ENCODE data around the gene TSPAN10. TPM values are rescaled to one million over a fixed set of nuclear protein-coding genes. Genes with fewer than 3 reads are reported as not detected.
A peak's percentile ranks its signal among the peaks of the same experiment; 100 is the strongest.

The TSPAN10 gene
- total and polyA plus RNA-seq, 8 donors = 0.24 to 2.2 (median 1.2) TPM

DNA sequence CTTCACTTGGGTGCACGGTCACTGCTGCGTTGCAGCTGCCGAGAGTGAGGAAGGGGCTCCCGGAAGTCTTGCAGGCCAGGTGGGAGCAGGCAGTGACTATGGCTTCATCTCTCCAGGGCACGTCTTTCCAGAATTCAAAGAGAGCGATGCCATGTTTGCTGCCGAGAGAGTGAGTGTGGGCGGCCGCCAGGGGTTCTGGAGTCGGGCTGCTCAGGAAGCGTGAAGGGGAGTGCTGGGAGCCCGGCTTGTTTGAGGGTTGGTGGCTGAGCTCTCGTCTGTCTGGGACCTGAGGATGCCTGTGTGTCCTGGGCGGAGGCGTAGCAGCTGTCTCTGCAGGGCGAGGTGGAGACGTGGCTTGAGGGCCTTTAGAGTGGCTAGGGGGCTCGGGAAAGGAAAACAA, 53.1 kb downstream of the TSPAN10 start:
- Histone ChIP-seq H3K4me1 (peaks cover 4 to 5% (median 5%) of the 10 kb centered on the region in 3 donors), H3K4me3 (no peak overlapping the region), H3K36me3 (peaks cover 4 to 72% (median 31%) of the 10 kb centered on the region in 3 donors), H3K27me3 (no peaks in the 10 kb centered on the region), H3K27ac (no peak overlapping the region), H3K9me3 (no peaks in the 10 kb centered on the region)
- intact Hi-C loops (cut with DNase I) = no loop called here
- WGBS, 2 donors = 91 to 92% methylated on average over 18 of the region's 18 CpGs
- ATAC-seq = no peak
- no peak for FAIRE-seq
- TF ChIP-seq CTCF (IDR thresholded peaks at IDR 0.05) = no peak
- peak in 1 of 6 donors; percentile 56 for DNase-seq

DNA sequence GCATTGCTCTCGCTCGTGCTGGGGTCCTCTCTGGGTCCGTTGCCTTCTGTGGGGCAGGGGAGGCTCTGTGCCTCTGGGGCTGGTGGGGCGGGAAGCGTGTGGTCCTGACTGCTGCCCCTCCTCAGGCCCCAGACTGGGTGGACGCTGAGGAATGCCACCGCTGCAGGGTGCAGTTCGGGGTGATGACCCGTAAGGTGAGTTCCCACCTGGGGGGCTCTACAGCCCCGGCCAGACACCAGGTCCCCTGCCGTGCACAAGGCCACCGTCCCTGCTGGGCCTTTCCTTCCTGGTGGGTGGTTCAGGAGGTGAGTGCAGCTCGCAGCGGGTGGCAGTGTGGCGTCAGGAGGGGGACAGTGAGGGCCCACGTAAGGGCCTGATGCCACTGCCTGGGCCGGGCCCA, 53.6 kb downstream of the TSPAN10 start:
- Histone ChIP-seq H3K4me3 (no peak overlapping the region), H3K9me3 (no peaks in the 10 kb centered on the region), H3K27me3 (no peaks in the 10 kb centered on the region), H3K27ac (no peak overlapping the region), H3K4me1 (peaks cover 0 to under 1% (median under 1%) of the 10 kb centered on the region in 3 donors), H3K36me3 (peaks cover 4 to 77% (median 36%) of the 10 kb centered on the region in 3 donors)
- FAIRE-seq (no peak), DNase-seq (peak in 1 of 6 donors; percentile 70), ATAC-seq (no peak)
- intact Hi-C loops (cut with DNase I) = no loop called here
- WGBS, 2 donors = 89% methylated on average over 17 of the region's 17 CpGs
- TF ChIP-seq CTCF (IDR thresholded peaks at IDR 0.05) = no peak

DNA sequence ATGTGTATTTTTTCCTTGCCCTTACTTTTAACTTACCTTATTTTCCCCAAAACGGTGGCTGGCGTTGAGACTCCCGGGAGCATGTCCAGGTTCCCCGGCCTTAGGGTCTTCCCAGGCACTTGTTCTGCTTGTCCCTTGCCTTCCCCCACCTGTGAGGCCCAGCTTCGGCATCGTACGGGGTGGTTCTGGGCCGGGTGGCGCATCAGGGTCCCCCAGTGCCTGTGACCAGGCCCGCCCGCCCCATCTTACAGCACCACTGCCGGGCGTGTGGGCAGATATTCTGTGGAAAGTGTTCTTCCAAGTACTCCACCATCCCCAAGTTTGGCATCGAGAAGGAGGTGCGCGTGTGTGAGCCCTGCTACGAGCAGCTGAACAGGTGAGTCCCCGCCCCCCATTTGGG, 54.2 kb downstream of the TSPAN10 start:
- no peak for ATAC-seq
- Histone ChIP-seq H3K27ac (no peak overlapping the region), H3K4me1 (no peaks in the 10 kb centered on the region), H3K4me3 (no peak overlapping the region), H3K27me3 (no peaks in the 10 kb centered on the region), H3K9me3 (no peaks in the 10 kb centered on the region), H3K36me3 (peaks cover 4 to 82% (median 37%) of the 10 kb centered on the region in 3 donors)
- DNase-seq = peak in 1 of 6 donors; percentile 49
- TF ChIP-seq CTCF (IDR thresholded peaks at IDR 0.05) = no peak
- intact Hi-C loops (cut with DNase I) = no loop called here
- WGBS, 2 donors = 88 to 92% methylated on average over 18 of the region's 18 CpGs
- no peak for FAIRE-seq

DNA sequence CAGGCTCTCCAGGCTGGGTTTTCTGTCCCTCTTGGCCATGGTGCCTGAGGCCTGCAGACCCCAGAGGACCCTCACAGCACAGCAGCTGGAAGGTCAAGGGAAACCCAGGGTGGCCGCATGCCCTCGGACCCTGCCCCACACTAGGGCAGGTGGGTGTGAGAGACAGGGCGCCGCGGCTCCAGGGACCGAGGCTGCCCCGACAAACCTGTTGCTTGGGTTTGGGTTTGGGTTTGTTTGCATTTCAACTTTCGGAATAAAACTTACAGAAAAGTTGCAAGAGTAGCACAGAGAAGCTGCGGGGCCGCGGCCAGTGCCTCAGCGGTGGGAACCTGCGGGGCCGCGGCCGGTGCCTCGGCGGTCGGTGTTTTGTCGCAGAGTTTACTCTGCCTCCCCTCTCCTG, 54.6 kb downstream of the TSPAN10 start:
- TF ChIP-seq CTCF (IDR thresholded peaks at IDR 0.05) = no peak
- 95 to 96% methylated on average over 20 of the region's 20 CpGs for WGBS, 2 donors
- H3K4me3 ChIP-seq = no peak overlapping the region
- peaks cover 4 to 82% (median 37%) of the 10 kb centered on the region in 3 donors for H3K36me3 ChIP-seq
- FAIRE-seq = no peak
- ATAC-seq = no peak
- H3K27ac ChIP-seq = no peak overlapping the region
- no peaks in the 10 kb centered on the region for H3K9me3 ChIP-seq
- H3K27me3 ChIP-seq = no peaks in the 10 kb centered on the region
- intact Hi-C loops (cut with DNase I) = no loop called here
- DNase-seq = no peak
- H3K4me1 ChIP-seq = no peaks in the 10 kb centered on the region

GRCh38 chr17:81693509-81694210, 56.7 kb downstream of the TSPAN10 start:
- no peak for ATAC-seq
- peaks cover 4 to 71% (median 25%) of the 10 kb centered on the region in 3 donors for H3K36me3 ChIP-seq
- 89 to 95% methylated on average over 28 to 35 of the region's 35 CpGs for WGBS, 2 donors
- no peak for FAIRE-seq
- no peaks in the 10 kb centered on the region for H3K9me3 ChIP-seq
- H3K4me3 ChIP-seq = no peak overlapping the region
- intact Hi-C loops (cut with DNase I) = no loop called here
- no peaks in the 10 kb centered on the region for H3K4me1 ChIP-seq
- no peaks in the 10 kb centered on the region for H3K27me3 ChIP-seq
- peak in 1 of 6 donors; percentile 65 for DNase-seq
- TF ChIP-seq CTCF (IDR thresholded peaks at IDR 0.05) = no peak
- no peak overlapping the region for H3K27ac ChIP-seq

All from pancreas (tissue), 10 donors.